ENCODE data around the gene MDM2. TPM values are rescaled to one million over a fixed set of nuclear protein-coding genes. Genes with fewer than 3 reads are reported as not detected.

Gene MDM2
- total and polyA plus RNA-seq, 3 donors from 2014 or later: 28.8 to 56.1 (median 40.6) TPM

- intact Hi-C loops (cut with DNase I; ENCODE audit: low total_unique reads): no loop called here
- Histone ChIP-seq H3K27me3 (no peaks in the 10 kb centered on the region), H3K27ac (no peak overlapping the region), H3K4me1 (no peaks in the 10 kb centered on the region), H3K9me3 (no peaks in the 10 kb centered on the region), H3K4me3 (no peak overlapping the region), H3K36me3 (ENCODE audit: low read depth, missing control alignments) (no peaks in the 10 kb centered on the region)
- 87 to 89% methylated on average over 8 of the region's 8 CpGs for WGBS, 2 donors
- TF ChIP-seq POLR2A (IDR thresholded peaks at IDR 0.05) (no peak), CTCF (IDR thresholded peaks at IDR 0.05) (no peak)
- DNase-seq: no peak
Measured at GRCh38 chr12:68761901-68762630, 45.9 kb upstream of the MDM2 start.

- no peak for DNase-seq
- Histone ChIP-seq H3K36me3 (ENCODE audit: low read depth, missing control alignments) (no peaks in the 10 kb centered on the region), H3K27ac (no peak overlapping the region), H3K9me3 (no peaks in the 10 kb centered on the region), H3K4me1 (no peaks in the 10 kb centered on the region), H3K4me3 (no peak overlapping the region), H3K27me3 (no peaks in the 10 kb centered on the region)
- TF ChIP-seq CTCF (IDR thresholded peaks at IDR 0.05): no peak
- TF ChIP-seq POLR2A (IDR thresholded peaks at IDR 0.05): no peak
- intact Hi-C loops (cut with DNase I; ENCODE audit: low total_unique reads): no loop called here
- 87 to 98% methylated on average over 3 of the region's 3 CpGs for WGBS, 2 donors
Measured at GRCh38 chr12:68762691-68763090, 45.3 kb upstream of the MDM2 start.

GRCh38 chr12:68765696-68766095, 42.3 kb upstream of the MDM2 start:
- H3K9me3 ChIP-seq: no peaks in the 10 kb centered on the region
- TF ChIP-seq CTCF (IDR thresholded peaks at IDR 0.05) (no peak), POLR2A (IDR thresholded peaks at IDR 0.05) (no peak)
- H3K36me3 ChIP-seq (ENCODE audit: low read depth, missing control alignments): no peaks in the 10 kb centered on the region
- H3K4me1 ChIP-seq: no peaks in the 10 kb centered on the region
- intact Hi-C loops (cut with DNase I; ENCODE audit: low total_unique reads): no loop called here
- no peak overlapping the region for H3K27ac ChIP-seq
- H3K4me3 ChIP-seq: no peak overlapping the region
- WGBS, 2 donors: 95 to 96% methylated on average over 1 of the region's 1 CpG
- no peaks in the 10 kb centered on the region for H3K27me3 ChIP-seq
- DNase-seq: no peak

GRCh38 chr12:68766646-68767045, 41.3 kb upstream of the MDM2 start:
- H3K27ac ChIP-seq: no peak overlapping the region
- TF ChIP-seq POLR2A (IDR thresholded peaks at IDR 0.05) (no peak), CTCF (IDR thresholded peaks at IDR 0.05) (no peak)
- H3K36me3 ChIP-seq (ENCODE audit: low read depth, missing control alignments): no peaks in the 10 kb centered on the region
- 79 to 92% methylated on average over 2 of the region's 2 CpGs for WGBS, 2 donors
- H3K4me1 ChIP-seq: no peaks in the 10 kb centered on the region
- H3K27me3 ChIP-seq: no peaks in the 10 kb centered on the region
- no peak for DNase-seq
- no peak overlapping the region for H3K4me3 ChIP-seq
- intact Hi-C loops (cut with DNase I; ENCODE audit: low total_unique reads): no loop called here
- H3K9me3 ChIP-seq: no peaks in the 10 kb centered on the region

GRCh38 chr12:68767191-68767590, 40.8 kb upstream of the MDM2 start:
- H3K36me3 ChIP-seq (ENCODE audit: low read depth, missing control alignments): no peaks in the 10 kb centered on the region
- 91 to 93% methylated on average over 7 of the region's 7 CpGs for WGBS, 2 donors
- intact Hi-C loops (cut with DNase I; ENCODE audit: low total_unique reads): no loop called here

More at GRCh38 chr12:68767191-68767590, 40.8 kb upstream of the MDM2 start:
- TF ChIP-seq POLR2A (IDR thresholded peaks at IDR 0.05) (no peak), CTCF (IDR thresholded peaks at IDR 0.05) (no peak)
- Histone ChIP-seq H3K4me1 (no peaks in the 10 kb centered on the region), H3K27me3 (no peaks in the 10 kb centered on the region), H3K27ac (no peak overlapping the region), H3K9me3 (no peaks in the 10 kb centered on the region), H3K4me3 (no peak overlapping the region)
- DNase-seq: no peak
